Dedifferentiated amniotic fluid mesenchymal stem cell (primary cell): Measurements from ENCODE around the gene TMEM63C.
A peak's percentile ranks its signal among the peaks of the same experiment; 100 is the strongest.
"Not testable (repeated sequence)": the region's sequence is repeated elsewhere in the genome, so short reads cannot be mapped to it uniquely, and the experiment has no call there.

Experiments
- DNase-seq: peaks from one replicate; pipeline ENCODE4 v3.0.0-alpha.2; 2016; ENCODE audit errors: extremely low spot score

The TMEM63C gene

DNA sequence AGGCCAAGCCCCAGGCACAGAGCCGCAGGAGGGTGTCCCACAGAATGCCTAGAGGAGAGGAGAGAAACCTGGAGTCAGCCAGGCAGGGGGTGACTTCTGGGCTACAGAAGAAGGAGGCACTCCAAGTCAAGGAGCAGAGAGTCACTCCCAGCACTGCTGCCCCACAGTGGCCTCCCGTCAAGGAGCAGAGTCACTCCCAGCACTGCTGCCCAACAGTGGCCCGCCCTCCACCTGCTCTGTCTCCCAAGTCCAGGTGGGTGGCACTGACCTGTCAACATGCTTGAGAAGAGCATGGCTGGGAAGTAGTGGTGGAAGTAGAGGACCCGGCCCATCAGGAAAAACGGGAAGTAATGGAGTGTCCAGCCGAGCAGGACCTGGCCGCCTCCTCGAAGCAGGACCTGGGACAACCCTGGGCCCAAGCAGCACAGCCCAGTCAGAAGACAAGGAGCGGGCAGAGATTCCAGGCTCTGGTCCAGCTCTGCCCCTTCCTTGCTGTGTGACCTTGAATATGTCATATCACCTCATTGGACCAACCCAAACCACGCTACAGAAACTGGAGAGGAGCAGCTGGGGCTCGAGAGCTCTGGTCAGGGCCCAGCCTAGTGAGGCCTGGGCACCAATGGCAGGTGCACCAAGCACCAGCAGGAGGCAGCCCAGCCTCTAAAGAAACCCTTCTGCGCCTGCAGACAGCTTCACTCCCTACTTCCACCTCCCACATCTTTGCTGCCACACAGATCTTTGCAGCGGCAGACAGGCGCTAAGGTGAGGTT is 97.0 kb downstream of the TMEM63C start:
- no peak for DNase-seq

DNA sequence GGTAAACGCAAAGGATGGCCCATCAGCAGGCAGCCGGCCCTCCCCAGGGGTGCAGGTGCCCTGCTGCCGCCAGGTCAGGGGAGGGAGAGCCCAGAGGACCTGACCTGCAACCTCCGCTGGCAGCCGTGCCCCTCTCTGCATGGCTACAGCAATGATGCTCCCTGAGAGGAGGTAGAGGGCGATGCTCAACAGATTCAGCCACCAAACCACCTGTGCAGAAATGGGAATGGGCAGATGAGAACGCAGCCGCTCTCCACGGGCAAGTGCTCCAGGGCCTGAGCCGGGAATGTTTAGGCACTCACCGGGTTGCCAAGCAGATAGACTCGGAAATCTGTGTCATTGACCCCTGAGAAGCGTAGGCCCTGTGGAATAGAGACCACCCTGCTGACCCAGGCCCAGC is 98.1 kb downstream of the TMEM63C start:
- DNase-seq: no peak

DNA sequence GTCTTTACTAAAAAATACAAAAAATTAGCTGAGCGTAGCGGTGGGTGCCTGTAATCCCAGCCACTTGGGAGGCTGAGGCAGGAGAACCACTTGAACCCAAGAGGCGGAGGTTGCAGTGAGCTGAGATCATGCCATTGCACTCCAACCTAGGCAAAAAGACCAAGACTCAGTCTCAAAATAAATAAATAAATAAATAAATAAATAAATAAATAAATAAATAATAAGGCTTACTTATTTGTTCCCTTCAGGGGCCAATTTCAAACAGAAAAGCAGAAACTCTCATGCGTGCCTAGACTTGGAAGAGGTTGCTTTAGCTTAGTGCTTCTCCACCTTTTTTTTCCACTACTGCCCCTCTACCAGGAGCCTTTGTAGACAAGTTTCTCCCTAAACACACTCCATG is 99.3 kb downstream of the TMEM63C start:
- not testable (repeated sequence) for DNase-seq

GRCh38 chr14:77281852-77282410 is 100.3 kb downstream of the TMEM63C start:
- DNase-seq: no peak

DNA sequence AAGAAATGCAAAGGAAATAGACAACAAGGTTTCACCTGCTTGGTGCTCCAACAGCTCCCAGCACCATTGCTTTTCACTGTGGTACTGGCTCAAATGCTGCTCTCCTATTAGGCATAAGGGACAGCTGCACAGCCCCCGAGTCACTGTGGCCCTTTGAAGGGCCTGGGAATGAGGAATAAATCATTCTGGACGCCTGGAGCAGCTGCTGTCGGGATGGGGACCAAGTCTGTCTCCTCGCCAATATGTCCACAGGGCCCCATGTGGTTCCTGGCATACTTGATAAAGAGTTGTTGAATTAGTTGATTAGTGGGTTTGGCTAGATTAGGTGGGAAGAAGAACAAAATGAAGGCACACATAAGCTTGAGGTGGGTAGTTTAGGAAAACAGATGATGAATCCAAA is 102.5 kb downstream of the TMEM63C start:
- DNase-seq: no peak

GRCh38 chr14:77284466-77284865 is 102.9 kb downstream of the TMEM63C start:
- DNase-seq: no peak

DNA sequence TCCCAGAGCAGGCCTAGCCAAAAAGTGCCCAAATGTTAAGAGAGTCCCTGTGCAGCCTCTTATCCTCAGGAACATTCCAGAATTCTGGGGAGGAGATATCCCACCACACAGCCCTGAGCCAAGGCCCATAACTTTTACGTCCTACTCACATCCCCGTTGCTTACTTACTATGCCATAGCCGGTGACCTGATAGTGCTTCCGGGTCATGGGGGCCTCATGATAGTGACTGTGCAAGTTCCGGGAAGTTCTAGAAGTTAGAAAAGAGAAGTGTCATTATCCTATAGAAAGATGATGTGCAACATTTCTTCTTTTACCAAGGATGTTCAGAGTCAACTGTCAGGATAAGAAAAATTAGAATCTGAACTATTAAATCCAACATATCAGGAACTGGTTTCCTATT is 105.0 kb downstream of the TMEM63C start:
- DNase-seq: no peak

DNA sequence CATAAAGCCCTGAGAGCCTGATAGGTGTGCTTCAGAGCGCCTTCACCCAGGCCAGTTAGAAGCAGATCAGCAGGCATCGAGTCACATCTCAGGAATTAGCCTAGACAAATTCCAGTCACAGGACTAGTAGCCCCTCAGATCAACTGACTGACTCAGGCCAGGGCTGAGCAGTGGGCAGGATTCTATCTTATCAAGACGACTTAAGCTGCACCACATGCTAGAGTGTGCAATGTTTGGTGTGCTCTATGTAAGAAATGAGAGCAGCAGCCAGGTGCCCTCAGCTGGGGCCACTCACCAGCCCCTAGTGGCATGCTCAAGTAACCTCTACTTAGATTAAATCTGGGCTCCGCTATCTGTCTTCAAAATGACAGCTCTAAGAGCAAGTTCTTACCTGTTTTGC is 109.1 kb downstream of the TMEM63C start:
- no peak for DNase-seq

GRCh38 chr14:77296155-77296554 is 114.6 kb downstream of the TMEM63C start:
- no peak for DNase-seq

- DNase-seq: no peak
These were observed 115.3 kb downstream of the TMEM63C start for GRCh38 chr14:77296906-77297305.

GRCh38 chr14:77299771-77300170 is 118.2 kb downstream of the TMEM63C start:
- DNase-seq: no peak

DNA sequence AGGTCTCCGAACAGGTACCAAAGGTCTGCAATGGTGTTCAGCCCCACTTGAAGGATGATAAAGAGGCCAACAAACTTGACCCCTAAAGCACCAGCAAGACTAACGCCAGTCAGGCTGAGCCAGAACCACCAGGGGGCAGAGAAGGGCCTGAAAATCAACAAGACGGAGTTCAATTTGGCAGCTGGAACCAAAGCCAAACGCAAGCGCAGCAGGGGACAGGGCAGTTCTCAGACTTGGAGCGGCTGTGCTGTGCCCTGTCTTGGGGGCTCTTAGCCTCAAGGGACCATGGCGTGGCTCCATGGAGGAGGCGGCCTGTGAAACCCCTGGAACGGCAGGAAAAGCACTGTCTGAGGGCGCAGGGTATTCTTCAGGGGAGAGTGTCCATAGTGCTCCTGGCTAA is 119.5 kb downstream of the TMEM63C start:
- DNase-seq: no peak

- DNase-seq: no peak
These were observed 121.3 kb downstream of the TMEM63C start for GRCh38 chr14:77302926-77303325.

GRCh38 chr14:77303417-77304156 is 122.0 kb downstream of the TMEM63C start:
- DNase-seq: peak; percentile 93

DNA sequence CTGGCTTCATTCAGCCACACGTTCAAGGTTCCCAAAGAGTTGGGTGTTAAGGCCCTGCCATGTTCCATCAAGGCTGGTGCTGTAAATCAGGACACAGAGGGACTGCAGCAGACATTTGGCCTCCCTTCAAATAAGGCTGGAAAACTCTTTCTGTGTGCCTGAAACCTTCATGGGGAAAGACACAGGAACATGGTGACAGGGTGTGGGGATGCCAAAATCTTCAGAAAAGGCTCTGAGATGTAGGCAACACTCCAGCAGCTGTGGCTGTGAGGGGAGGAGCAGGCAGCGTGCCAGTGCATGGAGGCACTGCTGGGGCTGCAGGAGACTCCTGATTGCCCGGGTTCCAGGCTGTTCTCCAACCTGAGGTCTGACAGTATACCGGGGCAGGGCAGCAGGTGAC is 124.1 kb downstream of the TMEM63C start:
- DNase-seq: no peak

DNA sequence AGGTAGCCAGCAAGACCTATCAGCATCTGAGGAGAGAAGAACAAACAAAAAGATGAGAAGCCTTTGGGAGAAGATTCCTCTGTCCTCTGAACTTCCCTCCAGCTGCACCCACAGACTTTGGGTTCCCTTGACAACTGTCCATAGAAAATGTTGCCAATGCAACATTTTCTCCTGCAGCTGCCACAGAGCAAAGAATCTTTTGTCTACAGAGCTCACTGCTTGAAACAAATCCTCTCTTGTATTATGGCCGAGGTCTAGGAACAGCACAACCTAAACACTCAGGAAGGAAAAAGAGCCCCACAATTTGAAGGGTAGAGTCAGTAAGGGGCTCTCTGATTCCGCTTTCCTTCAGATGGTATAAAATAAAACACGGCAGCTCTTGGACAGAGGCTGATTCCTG is 124.8 kb downstream of the TMEM63C start:
- no peak for DNase-seq

DNA sequence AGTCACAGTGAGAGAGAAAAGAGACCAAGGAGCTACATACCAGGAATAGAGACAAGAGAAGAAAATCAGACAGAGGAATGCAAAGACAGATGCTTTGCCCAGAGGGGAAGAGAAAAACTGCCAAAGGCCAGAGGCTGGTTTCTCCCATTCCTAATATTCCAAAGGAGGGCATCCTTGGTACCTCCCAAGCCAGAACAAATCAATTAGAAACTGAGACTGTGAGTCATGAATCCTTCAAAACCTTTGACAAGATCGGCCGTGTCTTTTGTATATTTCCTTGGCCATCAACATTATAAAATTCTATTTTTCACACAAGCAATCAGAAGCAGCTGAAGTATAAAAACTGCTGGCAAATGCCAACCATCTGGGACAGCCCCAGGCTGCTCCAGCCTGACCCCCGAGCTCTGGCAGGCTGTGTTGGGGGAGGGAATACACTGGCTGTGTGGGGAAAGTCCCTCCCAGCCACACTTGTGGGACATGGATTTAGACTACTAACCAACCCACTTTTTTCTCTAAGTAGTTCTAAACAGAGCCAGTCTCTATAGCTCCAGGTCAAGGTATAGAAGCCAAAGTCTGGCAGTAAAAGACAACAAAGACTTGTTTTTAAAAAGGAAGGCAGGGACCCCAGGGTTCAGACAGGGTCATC is 125.4 kb downstream of the TMEM63C start:
- peak; percentile 64 for DNase-seq
